ENCODE measurements around the gene MIF4GD. TPM values are rescaled to one million over a fixed set of nuclear protein-coding genes. Genes with fewer than 3 reads are reported as not detected.

Gene MIF4GD
- total RNA-seq, 1 experiment from 2014 or later: 21.6 TPM

DNA sequence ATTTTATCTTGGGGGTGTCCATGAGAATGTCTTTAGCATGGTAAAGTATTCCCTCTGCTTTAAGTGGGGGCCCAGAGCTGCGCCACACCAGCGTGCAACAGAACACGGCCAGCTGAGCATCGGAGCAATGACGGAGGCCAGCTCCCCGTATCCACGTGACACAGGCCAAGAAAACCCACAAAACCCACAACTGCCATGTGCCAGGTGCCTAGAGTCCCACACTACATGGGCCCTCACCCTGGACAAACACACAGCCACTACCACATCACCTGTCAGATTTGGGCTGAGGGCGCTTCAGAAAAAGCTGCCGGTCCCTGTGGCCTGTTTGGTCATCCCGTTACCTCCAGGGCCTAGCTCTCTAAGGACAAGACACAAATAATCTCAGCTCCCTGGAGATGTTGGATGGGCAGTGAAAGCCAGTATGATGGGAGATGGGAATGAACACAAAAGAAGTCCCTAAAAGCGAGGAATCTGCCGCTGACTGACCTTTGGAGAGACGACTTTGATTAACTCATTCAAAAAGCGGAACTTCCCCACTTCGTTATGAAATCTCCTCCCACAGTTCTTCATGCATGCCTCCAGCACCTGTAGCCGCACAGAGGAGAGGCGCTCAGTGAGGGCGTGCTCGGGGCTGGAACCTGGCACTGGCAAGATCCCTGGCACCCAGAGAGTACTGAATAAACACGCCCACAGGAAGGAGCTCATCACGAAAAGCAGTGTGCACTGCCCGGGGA lies 26.7 kb downstream of the MIF4GD start (continued):
- TF ChIP-seq, protein P1, sequence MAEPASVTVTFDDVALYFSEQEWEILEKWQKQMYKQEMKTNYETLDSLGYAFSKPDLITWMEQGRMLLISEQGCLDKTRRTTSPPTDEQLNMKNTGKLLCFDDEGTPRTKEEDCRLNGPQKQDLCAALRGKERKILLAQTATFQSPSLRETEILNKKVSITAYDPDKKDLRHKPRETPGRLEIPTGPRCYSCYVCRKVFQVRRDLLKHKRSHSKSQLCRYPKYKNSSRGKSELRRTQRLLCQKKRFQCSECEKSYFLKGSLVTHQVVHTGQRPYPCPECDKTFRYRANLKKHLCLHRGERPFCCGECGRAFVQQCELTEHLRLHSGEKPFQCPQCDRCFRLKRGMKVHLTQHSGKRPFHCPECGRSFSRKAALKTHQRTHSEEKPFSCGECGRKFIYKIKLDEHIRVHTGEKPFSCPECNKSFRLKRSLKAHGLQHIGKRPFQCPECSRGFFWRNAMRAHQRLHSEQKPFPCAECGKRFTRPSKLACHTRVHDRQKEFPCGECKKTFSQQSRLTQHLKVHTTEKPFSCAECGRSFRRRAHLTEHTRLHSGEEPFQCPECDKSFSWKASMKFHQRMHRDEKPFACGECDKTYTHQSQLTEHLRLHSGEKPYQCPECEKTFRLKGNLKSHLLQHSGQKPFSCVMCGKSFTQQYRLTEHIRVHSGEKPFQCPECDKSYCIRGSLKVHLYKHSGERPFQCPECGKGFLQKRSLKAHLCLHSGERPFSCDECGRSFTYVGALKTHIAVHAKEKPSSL (CRISPR knock-in tag; conservative IDR thresholded peaks at IDR 0.05): no peak
- TF ChIP-seq, protein P2, sequence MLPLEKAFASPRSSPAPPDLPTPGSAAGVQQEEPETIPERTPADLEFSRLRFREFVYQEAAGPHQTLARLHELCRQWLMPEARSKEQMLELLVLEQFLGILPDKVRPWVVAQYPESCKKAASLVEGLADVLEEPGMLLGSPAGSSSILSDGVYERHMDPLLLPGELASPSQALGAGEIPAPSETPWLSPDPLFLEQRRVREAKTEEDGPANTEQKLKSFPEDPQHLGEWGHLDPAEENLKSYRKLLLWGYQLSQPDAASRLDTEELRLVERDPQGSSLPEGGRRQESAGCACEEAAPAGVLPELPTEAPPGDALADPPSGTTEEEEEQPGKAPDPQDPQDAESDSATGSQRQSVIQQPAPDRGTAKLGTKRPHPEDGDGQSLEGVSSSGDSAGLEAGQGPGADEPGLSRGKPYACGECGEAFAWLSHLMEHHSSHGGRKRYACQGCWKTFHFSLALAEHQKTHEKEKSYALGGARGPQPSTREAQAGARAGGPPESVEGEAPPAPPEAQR (CRISPR knock-in tag; IDR thresholded peaks at IDR 0.05): no peak
- no peak for TF ChIP-seq TEAD4 (CRISPR knock-in tag; IDR thresholded peaks at IDR 0.05)
- no peak for TF ChIP-seq GRHL2 (CRISPR knock-in tag; IDR thresholded peaks at IDR 0.05; ENCODE audit: insufficient replicate concordance, severe bottlenecking)
- TF ChIP-seq ATF1 (CRISPR knock-in tag; IDR thresholded peaks at IDR 0.05): no peak

DNA sequence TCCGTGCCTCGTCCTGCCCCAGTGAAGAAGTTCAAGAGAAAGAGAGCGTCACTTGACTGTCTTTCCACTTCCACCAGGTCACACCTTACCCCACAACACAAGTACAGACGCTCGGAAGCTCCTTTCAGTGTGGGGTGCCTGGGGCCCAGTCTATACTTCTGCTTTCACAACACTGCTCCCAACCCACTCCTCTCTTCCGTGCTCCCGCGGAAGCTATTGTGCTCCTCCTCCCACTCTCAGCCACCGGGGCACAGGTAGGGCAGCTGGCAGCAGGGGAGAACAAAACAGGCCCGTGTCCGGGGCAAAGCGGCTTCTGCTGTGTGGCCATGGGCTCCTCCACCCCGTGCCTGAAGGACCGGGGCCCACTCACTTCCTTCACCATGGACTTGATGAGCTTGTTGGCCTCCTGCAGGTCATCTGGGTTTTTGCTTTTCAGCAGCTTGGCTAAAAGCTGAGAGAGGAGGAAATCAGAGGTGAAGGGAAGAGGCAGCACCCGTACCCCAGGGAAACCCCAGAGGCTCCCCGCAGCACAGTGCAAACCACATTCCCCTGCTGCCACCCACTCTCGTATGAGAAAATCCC lies 28.5 kb downstream of the MIF4GD start:
- ChIA-PET CTCF (interaction anchor here (0.8 to 1.5 kb wide), 2 partner anchors 27 to 28 kb away, joined by 3 to 4 read pairs; partner anchors contain the start of gene MIF4GD), POLR2A (no interaction called here)
- Mint-ChIP-seq H3K36me3 (peaks cover 44% of the 10 kb centered on the region), H3K27me3 (ENCODE audit: low read depth) (no peaks in the 10 kb centered on the region), H3K4me3 (no peak overlapping the region), H3K9me3 (no peaks in the 10 kb centered on the region), H3K4me1 (peaks cover 6% of the 10 kb centered on the region), H3K27ac (no peak overlapping the region)
- no peak for ATAC-seq
- no peak for DNase-seq (ENCODE audit: low spot score)
- TF ChIP-seq GTF2I (CRISPR knock-in tag; conservative IDR thresholded peaks at IDR 0.05) (no peak), ZNF263 (CRISPR knock-in tag; IDR thresholded peaks at IDR 0.05; ENCODE audit: low read depth) (peak; percentile 33; the same call in 1 of the 2 replicates)

DNA sequence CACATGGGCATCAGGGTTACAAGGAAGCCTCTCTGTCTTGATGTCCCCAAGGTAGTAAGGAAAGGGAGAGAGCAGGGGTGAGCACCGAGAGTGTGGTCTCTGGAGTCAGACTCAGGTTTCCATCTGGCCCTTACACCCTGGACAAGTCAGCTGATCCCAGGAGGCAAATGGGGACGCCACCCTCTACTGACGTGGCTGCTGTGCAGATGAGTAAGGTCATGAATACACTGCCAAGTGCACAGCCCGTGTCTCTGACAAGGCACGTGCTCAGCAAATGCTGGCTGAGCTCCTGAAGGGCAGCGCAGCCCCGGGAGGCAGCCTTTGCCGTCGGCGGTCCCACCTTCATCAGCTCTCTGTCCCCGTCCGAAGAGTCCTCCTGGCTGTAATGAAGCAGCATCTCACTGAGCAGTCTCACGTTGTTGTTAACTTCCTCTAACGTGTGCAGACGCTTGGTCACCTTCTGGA lies 29.0 kb downstream of the MIF4GD start:
- Mint-ChIP-seq H3K4me3 (no peak overlapping the region), H3K36me3 (peaks cover 46% of the 10 kb centered on the region), H3K9me3 (no peaks in the 10 kb centered on the region), H3K4me1 (peaks cover 6% of the 10 kb centered on the region), H3K27ac (no peak overlapping the region), H3K27me3 (ENCODE audit: low read depth) (no peaks in the 10 kb centered on the region)
- POLR2A ChIA-PET: no interaction called here
- CTCF ChIA-PET: interaction anchor here (0.7 to 3.1 kb wide), 3 partner anchors 19 to 29 kb away, joined by 3 to 75 read pairs (median 4); partner anchors contain the start of genes GGA3, MIF4GD and MRPS7
- no peak for TF ChIP-seq FOXP1 (CRISPR knock-in tag; IDR thresholded peaks at IDR 0.05; ENCODE audit: borderline replicate concordance)
- TF ChIP-seq ZNF671 (CRISPR knock-in tag; IDR thresholded peaks at IDR 0.05): no peak
- TF ChIP-seq NFE2L1 (CRISPR knock-in tag; IDR thresholded peaks at IDR 0.05): no peak
- no peak for TF ChIP-seq KAT7 (CRISPR knock-in tag; IDR thresholded peaks at IDR 0.05; ENCODE audit: borderline replicate concordance)
- TF ChIP-seq ZNF138 (CRISPR knock-in tag; conservative IDR thresholded peaks at IDR 0.05): no peak
- no peak for TF ChIP-seq FOXJ3 (CRISPR knock-in tag; IDR thresholded peaks at IDR 0.05; ENCODE audit: borderline replicate concordance)
- no peak for TF ChIP-seq SMAD4 (CRISPR knock-in tag; IDR thresholded peaks at IDR 0.05)
- TF ChIP-seq RELA (CRISPR knock-in tag; IDR thresholded peaks at IDR 0.05; ENCODE audit: borderline replicate concordance): no peak
- TF ChIP-seq, protein P3, sequence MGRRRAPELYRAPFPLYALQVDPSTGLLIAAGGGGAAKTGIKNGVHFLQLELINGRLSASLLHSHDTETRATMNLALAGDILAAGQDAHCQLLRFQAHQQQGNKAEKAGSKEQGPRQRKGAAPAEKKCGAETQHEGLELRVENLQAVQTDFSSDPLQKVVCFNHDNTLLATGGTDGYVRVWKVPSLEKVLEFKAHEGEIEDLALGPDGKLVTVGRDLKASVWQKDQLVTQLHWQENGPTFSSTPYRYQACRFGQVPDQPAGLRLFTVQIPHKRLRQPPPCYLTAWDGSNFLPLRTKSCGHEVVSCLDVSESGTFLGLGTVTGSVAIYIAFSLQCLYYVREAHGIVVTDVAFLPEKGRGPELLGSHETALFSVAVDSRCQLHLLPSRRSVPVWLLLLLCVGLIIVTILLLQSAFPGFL (CRISPR knock-in tag; IDR thresholded peaks at IDR 0.05; ENCODE audit: borderline replicate concordance): no peak
- TF ChIP-seq, protein P4, sequence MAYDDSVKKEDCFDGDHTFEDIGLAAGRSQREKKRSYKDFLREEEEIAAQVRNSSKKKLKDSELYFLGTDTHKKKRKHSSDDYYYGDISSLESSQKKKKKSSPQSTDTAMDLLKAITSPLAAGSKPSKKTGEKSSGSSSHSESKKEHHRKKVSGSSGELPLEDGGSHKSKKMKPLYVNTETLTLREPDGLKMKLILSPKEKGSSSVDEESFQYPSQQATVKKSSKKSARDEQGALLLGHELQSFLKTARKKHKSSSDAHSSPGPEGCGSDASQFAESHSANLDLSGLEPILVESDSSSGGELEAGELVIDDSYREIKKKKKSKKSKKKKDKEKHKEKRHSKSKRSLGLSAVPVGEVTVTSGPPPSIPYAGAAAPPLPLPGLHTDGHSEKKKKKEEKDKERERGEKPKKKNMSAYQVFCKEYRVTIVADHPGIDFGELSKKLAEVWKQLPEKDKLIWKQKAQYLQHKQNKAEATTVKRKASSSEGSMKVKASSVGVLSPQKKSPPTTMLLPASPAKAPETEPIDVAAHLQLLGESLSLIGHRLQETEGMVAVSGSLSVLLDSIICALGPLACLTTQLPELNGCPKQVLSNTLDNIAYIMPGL (CRISPR knock-in tag; IDR thresholded peaks at IDR 0.05): no peak
- ATAC-seq: no peak
- DNase-seq (ENCODE audit: low spot score): no peak
